ENCODE measurements around the gene SPP1.
"Not testable (repeated sequence)": the region's sequence is repeated elsewhere in the genome, so short reads cannot be mapped to it uniquely, and the experiment has no call there.

SPP1 gene

GRCh38 chr4:87975466-87975865 is at the start of gene SPP1:
Gene SPP1 (plus strand): TSS chr4:87975714. CDS start chr4:87976896, 1,182 bp downstream.
- DNase-seq: no peak

GRCh38 chr4:87926554-87927098 is 48.9 kb upstream of the SPP1 start:
- DNase-seq: no peak

GRCh38 chr4:87930629-87931028 is 44.9 kb upstream of the SPP1 start:
- DNase-seq: no peak

GRCh38 chr4:87931932-87932331 is 43.6 kb upstream of the SPP1 start:
- no peak for DNase-seq

- no peak for DNase-seq
Measured at GRCh38 chr4:87932718-87933141, 42.8 kb upstream of the SPP1 start.

- DNase-seq: no peak
Measured at GRCh38 chr4:87933337-87933736, 42.2 kb upstream of the SPP1 start.

- no peak for DNase-seq
Measured at GRCh38 chr4:87934157-87934704, 41.3 kb upstream of the SPP1 start.

GRCh38 chr4:87934973-87935372 is 40.5 kb upstream of the SPP1 start:
- no peak for DNase-seq

- DNase-seq: not testable (repeated sequence)
Measured at GRCh38 chr4:87935954-87936353, 39.6 kb upstream of the SPP1 start.

GRCh38 chr4:87937523-87937922 is 38.0 kb upstream of the SPP1 start:
- no peak for DNase-seq

GRCh38 chr4:87938746-87939145 is 36.8 kb upstream of the SPP1 start:
- DNase-seq: no peak

- no peak for DNase-seq
Measured at GRCh38 chr4:87939978-87940690, 35.4 kb upstream of the SPP1 start.

GRCh38 chr4:87940809-87941208 is 34.7 kb upstream of the SPP1 start:
- not testable (repeated sequence) for DNase-seq

GRCh38 chr4:87941537-87942392 is 33.7 kb upstream of the SPP1 start:
- no peak for DNase-seq

GRCh38 chr4:87943660-87944149 is 31.8 kb upstream of the SPP1 start:
- no peak for DNase-seq

- no peak for DNase-seq
Measured at GRCh38 chr4:87944967-87945366, 30.5 kb upstream of the SPP1 start.

- DNase-seq: no peak
Measured at GRCh38 chr4:87946766-87947165, 28.7 kb upstream of the SPP1 start.

GRCh38 chr4:87947381-87948160 is 27.9 kb upstream of the SPP1 start:
- DNase-seq: no peak

GRCh38 chr4:87949961-87950360 is 25.6 kb upstream of the SPP1 start:
- no peak for DNase-seq

GRCh38 chr4:87950493-87950892 is 25.0 kb upstream of the SPP1 start:
- no peak for DNase-seq

GRCh38 chr4:87950936-87951511 is 24.5 kb upstream of the SPP1 start:
- no peak for DNase-seq

GRCh38 chr4:87953826-87954225 is 21.7 kb upstream of the SPP1 start:
- no peak for DNase-seq

All from activated gamma-delta T cell treated with Interleukin-2 at 50 U/mL for 16 hours (primary cell).